ENCODE measurements around the gene GCNT1.

Gene GCNT1

DNA sequence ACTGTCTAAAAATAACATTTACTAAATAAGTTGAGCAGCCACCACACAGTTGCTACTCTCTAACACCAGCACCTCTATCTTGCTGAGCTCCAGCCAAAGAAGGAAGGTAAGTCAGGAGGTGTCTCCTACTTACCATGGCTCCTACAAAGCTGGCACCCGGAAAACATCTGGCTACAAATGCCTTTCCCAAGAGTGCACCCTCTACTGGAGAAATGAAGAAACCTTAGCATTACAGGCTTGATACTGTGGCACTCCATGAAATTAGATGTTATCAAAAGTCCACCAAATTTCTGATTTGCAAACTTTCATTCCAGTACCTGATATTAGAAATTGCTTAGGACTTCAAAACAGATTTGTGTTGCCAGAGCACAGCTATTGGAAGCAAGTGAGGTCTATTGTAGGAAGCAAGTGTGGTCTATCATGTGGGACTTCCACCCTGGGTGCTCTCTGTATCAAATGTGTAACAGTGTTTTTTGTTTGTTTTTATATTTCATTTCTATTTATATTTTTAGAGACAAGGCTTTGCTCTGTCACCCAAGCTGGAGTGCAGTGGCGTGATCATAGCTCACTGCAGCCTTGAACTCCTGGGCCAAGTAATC lies 39.1 kb upstream of the GCNT1 start:
- no peak for TF ChIP-seq ZFX (IDR thresholded peaks at IDR 0.05; ENCODE audit: borderline replicate concordance)
- peak; percentile 87 for TF ChIP-seq CTCF (IDR thresholded peaks at IDR 0.05)
- no peak overlapping the region for H3K27ac ChIP-seq

DNA sequence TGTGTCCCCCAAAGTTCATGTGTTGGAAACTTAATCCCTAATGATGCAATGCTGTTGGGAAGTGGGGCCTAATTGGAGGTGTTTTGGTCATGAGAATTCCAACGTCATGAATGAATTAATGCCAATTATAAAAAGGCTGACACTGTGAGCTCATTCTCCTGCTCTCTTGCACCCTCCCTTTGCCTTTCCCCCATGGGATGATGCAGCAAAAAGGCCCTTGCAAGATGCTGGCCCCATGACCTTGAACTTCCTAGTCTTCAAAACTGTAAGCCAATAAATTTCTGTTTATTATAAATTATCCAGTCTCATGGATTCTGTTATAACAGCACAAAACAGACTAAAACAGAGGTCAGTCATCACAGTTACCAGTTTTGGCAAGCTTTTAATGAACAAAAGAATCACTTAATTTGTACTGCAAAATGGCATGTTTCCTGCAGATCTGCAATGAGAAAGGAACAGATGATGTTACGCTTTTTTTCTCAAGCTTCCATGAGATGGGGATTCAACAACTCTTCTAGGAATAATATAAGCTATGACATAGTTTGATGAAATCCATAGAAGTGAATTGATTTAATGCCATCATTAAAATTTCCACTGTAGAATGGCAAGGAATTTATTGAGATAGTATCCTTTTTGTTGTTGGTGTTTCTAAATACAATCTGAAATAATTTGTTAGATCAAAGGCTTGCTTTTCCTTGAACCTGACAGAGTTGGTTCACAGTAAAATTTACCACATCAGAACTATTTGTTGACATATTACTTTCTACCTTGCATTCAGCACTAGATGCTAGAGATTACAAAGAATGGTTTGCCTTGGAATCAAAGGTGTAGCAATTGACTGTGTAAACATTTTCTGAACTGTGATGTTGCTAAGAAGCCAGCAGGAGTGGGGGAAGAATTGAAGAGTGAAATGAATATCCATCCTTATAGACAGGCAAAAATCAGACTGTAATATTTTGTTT lies 35.5 kb upstream of the GCNT1 start:
- TF ChIP-seq CTCF (IDR thresholded peaks at IDR 0.05): no peak
- TF ChIP-seq ZFX (IDR thresholded peaks at IDR 0.05; ENCODE audit: borderline replicate concordance): no peak
- H3K27ac ChIP-seq: no peak overlapping the region

DNA sequence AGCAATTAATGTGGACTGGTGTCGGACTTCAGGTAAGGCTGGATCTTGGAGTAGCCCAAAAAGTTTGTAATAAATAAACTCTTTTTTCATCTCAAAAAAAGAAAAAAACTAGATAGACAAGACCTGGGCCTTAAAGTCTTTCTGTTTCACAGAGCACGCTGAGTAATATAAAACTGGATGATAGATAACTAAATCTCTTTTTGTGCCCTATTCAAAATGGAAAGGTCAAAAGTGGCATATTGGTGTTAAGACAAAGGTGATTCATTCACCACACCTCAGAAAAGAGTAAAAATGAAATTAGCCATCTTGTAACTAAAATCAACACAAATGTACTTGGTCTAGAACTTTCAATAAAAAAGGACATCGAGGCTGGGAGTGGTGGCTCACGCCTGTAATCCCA lies 34.5 kb upstream of the GCNT1 start:
- TF ChIP-seq ZFX (IDR thresholded peaks at IDR 0.05; ENCODE audit: borderline replicate concordance): no peak
- TF ChIP-seq CTCF (IDR thresholded peaks at IDR 0.05): no peak
- no peak overlapping the region for H3K27ac ChIP-seq

DNA sequence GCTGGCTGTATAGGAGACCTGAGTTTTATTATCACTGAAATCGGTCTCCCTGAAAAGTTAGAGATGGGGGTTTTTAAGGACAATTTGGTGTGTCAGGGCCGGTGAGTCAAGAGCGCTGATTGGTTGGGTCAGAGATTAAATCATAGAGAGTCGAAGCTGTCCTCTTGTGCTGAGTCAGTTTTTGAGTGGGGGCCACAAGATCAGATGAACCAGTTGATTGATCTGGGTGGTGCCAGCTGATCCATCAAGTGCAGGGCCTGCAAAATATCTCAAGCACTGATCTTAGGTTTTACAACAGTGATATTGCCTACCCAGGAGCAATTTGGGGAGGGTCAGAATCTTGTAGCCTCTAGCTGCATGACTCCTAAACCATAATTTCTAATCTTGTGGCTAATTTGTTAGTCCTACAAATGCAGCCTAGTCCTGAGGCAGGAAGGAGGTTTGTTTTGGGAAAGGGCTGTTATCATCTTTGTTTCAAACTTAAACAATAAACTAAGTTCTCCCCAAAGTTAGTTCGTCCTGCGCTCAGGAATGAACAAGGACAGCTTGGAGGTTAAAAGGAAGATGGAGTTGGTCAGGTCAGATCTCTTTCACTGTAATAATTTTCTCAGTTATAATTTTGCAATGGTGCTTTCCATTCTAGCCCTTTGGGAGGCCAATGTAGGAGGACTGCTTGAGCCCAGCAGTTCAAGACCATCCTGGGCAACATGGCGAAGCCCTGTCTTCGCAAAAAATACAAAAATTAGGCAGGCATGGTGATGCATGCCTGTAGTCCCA lies 33.1 kb upstream of the GCNT1 start:
- H3K27ac ChIP-seq: no peak overlapping the region
- TF ChIP-seq ZFX (IDR thresholded peaks at IDR 0.05; ENCODE audit: borderline replicate concordance) (no peak), CTCF (IDR thresholded peaks at IDR 0.05) (no peak)

DNA sequence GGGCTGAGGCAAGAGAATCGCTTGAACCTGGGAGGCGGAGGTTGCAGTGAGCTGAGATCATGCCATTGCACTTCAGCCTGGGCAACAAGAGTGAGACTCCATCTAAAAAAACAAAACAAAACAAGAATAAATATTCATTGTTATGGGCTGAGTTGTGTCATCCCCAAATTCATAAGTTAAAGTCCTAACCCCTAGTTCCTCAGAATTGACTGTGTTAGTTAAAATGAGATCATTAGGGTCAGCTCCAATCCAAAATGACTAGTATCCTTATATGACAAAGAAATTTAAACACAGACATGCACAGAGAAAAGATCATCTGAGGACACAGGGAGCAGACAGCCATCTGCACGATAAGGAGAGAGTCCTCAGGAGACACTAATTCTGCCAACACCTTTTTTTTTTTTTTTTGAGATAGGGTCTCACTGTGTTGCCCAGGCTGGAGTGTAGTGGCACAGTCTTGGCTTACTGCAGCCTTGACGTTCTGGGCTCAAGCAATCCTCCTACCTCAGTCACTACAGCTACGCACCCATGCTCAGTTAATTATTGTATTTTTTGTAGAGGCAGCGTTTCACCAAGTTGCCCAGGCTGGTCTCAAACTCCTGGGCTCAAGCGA lies 32.1 kb upstream of the GCNT1 start:
- H3K27ac ChIP-seq: no peak overlapping the region
- TF ChIP-seq ZFX (IDR thresholded peaks at IDR 0.05; ENCODE audit: borderline replicate concordance) (no peak), CTCF (IDR thresholded peaks at IDR 0.05) (no peak)

- no peak overlapping the region for H3K27ac ChIP-seq
- no peak for TF ChIP-seq ZFX (IDR thresholded peaks at IDR 0.05; ENCODE audit: borderline replicate concordance)
These were observed 27.4 kb upstream of the GCNT1 start for GRCh38 chr9:76431601-76432000.

GRCh38 chr9:76433406-76433805 lies 25.6 kb upstream of the GCNT1 start:
- no peak for TF ChIP-seq ZFX (IDR thresholded peaks at IDR 0.05; ENCODE audit: borderline replicate concordance)
- H3K27ac ChIP-seq: no peak overlapping the region

All from 22Rv1 (cell line).